HG03442 (cell line): ENCODE results near the gene ALPI.
"Not testable (repeated sequence)": the region's sequence is repeated elsewhere in the genome, so short reads cannot be mapped to it uniquely, and the experiment has no call there.

Source experiments
- ATAC-seq: cut with Tn5 transposase; IDR thresholded peaks from one replicate; pipeline ENCODE4 v1.9.1; 2021; ENCODE audit warnings: mild to moderate bottlenecking, moderate library complexity; ENCODE audit not compliant: unreplicated experiment

ALPI gene

GRCh38 chr2:232455426-232456255 is at the start of gene ALPI:
Gene ALPI (plus strand): TSS chr2:232456153. CDS start chr2:232456200, 47 bp downstream.
- no peak for ATAC-seq

DNA sequence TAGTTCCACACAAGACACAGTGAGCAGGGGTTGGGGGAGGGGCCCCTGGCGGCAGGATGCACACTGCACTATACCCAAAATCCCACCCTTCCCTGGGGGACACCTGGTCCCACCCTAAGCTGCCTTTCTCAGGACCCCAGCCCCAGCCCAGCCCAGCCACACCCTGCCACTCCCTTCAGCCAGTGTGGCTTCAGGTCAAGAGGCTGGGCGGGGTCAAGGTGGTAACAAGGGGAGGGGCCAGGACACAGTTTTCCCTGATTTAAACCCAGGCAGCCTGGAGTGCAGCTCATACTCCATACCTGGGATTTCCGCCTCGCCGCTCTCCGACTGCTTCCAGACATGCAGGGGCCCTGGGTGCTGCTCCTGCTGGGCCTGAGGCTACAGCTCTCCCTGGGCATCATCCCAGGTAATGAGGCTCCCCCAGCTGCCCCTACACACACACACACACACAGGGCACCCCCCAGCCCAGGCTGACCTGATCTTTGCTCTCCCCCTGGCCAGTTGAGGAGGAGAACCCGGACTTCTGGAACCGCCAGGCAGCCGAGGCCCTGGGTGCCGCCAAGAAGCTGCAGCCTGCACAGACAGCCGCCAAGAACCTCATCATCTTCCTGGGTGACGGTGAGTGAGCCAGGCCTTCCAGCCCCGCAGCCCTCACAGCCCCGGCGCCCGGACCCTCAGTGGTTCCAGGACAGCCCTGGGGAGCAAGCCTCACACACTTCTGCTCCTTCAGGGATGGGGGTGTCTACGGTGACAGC is 49.2 kb upstream of the ALPI start, which contains the start of gene ALPG:
Gene ALPG (plus strand): TSS at position 289 of the 755 bp plus-strand sequence. CDS start 51 bp downstream, at position 340.
- no peak for ATAC-seq

DNA sequence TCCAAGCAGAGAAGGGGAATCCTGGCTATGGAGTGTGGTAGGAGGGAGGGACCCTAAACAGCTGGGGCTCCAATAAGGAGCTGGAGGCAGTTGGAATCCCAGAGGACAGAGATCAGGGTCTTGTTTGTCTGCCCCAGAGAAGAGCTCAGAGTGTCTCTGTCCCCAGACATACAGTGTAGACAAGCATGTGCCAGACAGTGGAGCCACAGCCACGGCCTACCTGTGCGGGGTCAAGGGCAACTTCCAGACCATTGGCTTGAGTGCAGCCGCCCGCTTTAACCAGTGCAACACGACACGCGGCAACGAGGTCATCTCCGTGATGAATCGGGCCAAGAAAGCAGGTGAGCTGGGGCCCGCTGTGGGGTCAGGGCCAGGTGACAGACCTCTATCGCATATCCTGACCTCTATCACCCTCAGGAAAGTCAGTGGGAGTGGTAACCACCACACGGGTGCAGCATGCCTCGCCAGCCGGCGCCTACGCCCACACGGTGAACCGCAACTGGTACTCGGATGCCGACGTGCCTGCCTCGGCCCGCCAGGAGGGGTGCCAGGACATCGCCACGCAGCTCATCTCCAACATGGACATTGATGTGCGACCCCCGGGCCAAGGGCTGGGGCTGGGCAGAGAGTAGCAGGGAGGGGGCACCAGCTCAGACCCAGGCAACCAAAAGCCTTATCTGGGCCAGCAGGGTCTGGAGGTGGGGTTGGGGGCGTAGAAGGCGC is 48.4 kb upstream of the ALPI start:
- not testable (repeated sequence) for ATAC-seq

GRCh38 chr2:232408269-232408668 is 47.7 kb upstream of the ALPI start:
- not testable (repeated sequence) for ATAC-seq

DNA sequence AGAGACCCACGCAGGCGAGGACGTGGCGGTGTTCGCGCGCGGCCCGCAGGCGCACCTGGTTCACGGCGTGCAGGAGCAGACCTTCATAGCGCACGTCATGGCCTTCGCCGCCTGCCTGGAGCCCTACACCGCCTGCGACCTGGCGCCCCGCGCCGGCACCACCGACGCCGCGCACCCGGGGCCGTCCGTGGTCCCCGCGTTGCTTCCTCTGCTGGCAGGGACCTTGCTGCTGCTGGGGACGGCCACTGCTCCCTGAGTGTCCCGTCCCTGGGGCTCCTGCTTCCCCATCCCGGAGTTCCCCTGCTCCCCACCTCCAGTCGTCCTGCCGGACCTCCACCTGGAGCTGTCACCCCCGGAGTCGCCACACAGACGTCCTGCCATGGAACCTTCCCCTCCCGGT is 46.3 kb upstream of the ALPI start:
- not testable (repeated sequence) for ATAC-seq

DNA sequence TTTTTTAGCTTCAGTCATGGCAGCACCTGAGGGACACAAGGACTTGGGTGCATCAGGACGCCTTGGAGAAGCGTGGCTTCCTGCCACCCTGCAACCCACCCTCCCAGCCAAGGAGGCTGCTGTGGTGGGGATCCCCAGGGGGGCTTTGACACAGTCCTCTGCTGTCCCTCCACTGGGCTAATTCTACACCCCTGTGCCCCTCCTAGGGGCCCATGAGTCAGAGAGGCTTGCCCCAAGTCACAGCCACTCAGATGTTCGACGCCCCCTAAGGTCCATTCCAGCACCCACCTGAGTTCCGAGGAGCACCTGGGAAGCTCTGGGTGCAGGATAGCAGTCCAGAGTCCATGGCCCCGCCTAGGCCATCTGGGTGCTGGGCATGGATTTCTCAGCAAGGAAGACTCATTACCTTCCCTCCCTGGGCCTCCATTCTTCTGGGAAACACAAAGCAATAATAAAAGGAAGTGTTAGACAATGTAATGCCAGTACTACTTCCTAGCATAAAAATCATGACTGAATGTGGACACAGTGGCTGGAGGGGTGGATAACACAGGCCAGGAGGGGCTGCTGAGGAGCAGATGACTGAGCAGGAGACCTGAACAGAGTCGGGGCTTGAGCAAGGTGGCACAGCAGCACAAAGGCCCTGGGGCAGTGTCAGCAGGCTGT is 45.6 kb upstream of the ALPI start:
- no peak for ATAC-seq

DNA sequence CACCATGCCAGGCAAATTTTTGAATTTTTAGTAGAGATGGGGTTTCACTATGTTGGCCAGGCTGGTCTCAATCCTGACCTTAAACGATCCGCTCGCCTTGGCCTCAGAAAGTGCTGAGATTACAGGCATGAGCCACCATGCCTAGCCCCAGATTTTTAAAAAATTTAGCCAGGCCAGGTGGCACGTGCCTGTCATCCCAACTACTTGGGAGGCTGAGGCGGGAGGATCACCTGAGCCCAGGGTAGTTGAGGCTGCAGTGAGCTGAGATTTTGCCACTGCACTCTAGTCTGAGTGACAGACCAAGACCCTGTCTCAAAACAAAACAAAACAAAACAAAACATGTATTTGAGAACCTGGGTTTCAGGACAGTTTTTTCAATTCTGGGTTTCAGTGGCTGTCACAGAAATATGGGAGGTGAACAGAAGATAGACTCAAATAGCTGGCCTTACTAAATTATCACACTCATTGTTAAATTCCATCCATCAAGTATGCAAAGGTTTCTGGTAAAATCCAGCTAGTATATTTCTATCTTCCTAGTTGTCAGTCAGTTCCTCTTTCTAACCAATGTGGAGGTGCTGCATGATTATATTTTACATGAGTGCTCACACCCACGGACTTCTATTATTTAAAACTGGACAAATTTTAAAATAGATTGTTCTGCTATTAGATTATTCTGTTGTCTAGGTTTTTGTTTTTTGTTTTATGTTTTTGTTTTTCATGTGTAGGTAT is 43.9 kb upstream of the ALPI start:
- ATAC-seq, result no peak

DNA sequence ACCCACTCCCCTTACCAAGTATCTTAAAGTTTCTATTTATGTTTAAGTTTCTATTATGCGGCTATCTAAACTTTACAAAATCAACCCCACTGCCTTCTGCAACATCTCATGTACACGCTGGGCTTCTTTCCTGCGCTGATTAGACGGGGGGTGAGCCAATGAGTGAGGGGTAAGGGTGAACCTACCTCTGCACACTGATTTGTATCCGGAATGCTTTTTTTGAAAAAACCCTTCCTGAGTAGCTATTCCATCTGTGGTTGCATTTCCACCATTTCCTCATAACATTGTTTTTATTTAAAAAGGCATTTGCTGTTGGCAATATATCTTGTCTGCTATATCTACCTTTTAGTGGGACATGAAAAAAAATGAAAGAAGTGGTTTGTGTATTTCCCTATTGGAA is 43.0 kb upstream of the ALPI start:
- ATAC-seq, result no peak

- no peak for ATAC-seq
These were observed 40.7 kb upstream of the ALPI start for GRCh38 chr2:232415138-232415690.

- no peak for ATAC-seq
These were observed 40.0 kb upstream of the ALPI start for GRCh38 chr2:232415736-232416520.

- ATAC-seq, result no peak
These were observed 39.2 kb upstream of the ALPI start for GRCh38 chr2:232416521-232417470.

DNA sequence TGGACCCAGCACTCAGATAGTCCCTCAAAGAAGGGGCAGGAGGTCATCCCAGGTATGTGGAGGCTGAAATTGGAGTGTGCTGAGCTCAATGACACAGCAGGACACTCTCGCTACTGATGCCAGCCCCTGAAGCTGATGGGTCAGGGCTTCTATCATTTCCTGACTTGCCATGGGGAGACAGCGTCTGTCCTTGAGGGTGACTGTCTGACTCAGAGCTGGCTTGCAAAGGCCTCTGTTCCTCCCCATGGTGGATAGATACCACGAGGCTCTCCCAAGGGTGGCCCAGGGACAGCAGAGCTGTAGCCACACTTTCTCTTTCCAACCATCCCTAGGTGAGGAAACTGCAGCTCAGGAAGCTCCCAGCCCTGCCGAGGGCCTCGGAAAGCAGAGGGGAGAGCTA is 38.5 kb upstream of the ALPI start:
- ATAC-seq, result no peak

GRCh38 chr2:232418056-232418455 is 37.9 kb upstream of the ALPI start:
- ATAC-seq, result no peak

DNA sequence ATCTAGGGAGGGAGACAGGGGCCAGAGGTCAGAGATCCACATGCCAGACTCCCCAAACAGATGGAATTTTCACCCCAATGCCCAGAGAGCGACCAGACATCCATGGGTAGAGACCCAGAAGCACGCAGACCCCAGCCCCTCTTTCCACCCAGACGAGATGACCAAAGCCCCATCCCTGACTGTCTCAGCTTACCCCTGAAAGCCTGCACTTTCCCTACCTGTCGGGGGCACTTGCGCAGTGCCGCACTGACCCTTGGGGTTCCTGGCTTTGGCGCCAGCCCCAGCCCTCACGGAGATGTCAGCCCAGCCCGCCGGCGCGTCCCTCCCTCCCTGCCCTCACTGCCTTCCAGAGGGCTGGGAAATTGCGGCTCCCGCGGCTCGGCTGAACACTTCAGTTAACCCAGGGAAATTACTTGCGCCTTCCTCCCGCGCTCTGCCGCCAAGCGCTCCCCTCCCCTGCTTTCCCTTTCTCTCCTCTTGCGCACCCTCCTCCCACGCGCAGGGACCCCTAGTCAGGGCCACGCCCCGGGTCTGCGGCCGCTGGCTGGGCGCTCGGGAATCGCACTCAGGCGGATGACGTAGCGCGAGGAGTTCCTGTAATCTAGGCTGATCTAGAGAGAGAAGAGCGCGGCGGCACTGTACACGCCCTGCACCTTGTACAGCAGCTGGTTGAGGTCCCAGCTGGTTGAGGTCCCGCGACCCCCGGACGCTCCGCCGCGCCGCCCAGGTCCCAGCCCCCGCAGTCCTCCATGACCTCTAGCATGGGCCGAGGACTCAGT is 37.3 kb upstream of the ALPI start:
- ATAC-seq, result no peak

- ATAC-seq, result no peak
These were observed 36.5 kb upstream of the ALPI start for GRCh38 chr2:232419245-232420072.

DNA sequence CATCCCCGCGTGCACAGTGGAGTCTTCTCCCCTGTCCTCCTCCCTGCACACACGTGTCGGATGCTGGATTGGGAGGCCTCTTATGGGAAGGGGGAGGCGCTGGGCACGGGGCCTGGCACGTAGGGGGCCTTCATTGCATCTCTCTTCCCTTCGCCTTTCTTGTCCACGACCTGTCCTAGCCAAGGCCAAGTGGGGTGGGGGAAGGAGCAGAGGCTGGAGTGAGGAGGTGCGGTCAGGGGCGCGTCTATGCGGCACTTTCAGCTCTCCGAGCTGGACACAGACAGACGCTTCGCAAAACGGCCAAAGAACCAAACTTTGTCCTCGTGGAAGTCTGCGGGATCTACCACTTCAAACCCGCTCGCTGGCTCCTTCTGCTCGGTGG is 35.9 kb upstream of the ALPI start:
- no peak for ATAC-seq
